ENCODE results near the gene FBN1. TPM values are rescaled to one million over a fixed set of nuclear protein-coding genes. Genes with fewer than 3 reads are reported as not detected.

FBN1 gene
- total and polyA plus RNA-seq, 2 donors (not counting 3 experiments of a cell fraction or from before 2014, with no cell fraction given) = 107 to 111 TPM

GRCh38 chr15:48360841-48361240 lies 284.7 kb downstream of the FBN1 start:
- Histone ChIP-seq H3K27ac (ENCODE audit: insufficient read depth, low read depth, low read length) (no peak overlapping the region), H3K9me1 (replicated peaks; ENCODE audit: control insufficient read depth, extremely low read depth, insufficient read depth, low read length) (no peaks in the 10 kb centered on the region), H3K4me2 (ENCODE audit: insufficient read depth, low read length) (no peak overlapping the region), H3K4me1 (ENCODE audit: control insufficient read depth, extremely low read depth, insufficient read depth, low read length) (peaks cover 22% of the 10 kb centered on the region), H3K9ac (replicated peaks; ENCODE audit: extremely low read depth, insufficient read depth, low read length) (no peak overlapping the region), H3K4me3 (replicated peaks in 1 of 3; ENCODE audit: insufficient read depth in 1 of 3, low read depth in 1 of 3, low read length in 3 of 3) (no peak overlapping the region), H3K9me3 (replicated peaks; ENCODE audit: control insufficient read depth, insufficient read depth, low read length) (no peaks in the 10 kb centered on the region), H4K20me1 (replicated peaks; ENCODE audit: control insufficient read depth, extremely low read depth, insufficient read depth, low read length) (no peaks in the 10 kb centered on the region), H3K79me2 (ENCODE audit: control insufficient read depth, insufficient read depth, low read length) (no peaks in the 10 kb centered on the region), H3K27me3 (ENCODE audit: control insufficient read depth in 2 of 2, insufficient read depth in 2 of 2, low read length in 2 of 2) (no peaks in the 10 kb centered on the region), H2AFZ (ENCODE audit: low read depth, low read length) (no peak overlapping the region), H3K36me3 (ENCODE audit: control insufficient read depth in 2 of 2, extremely low read depth in 1 of 2, insufficient read depth in 2 of 2, low read length in 2 of 2) (no peaks in the 10 kb centered on the region)
- CTCF ChIA-PET = interaction anchor here (3.3 kb wide), 1 partner anchor 497 kb away, joined by 69 read pairs; no protein-coding TSS in a partner anchor
- no TSS peak for BruUV-seq (replicated peaks)
- DNase-seq (ENCODE audit: low read depth, low spot score) (no peak), FAIRE-seq (no peak)
- dilution Hi-C loops (cut with MboI; ENCODE audit: extremely low pct_ligation_motif_present, low sequenced_read_pairs) (no loop called here), intact Hi-C loops (cut with micrococcal nuclease) (no loop called here)
- TF ChIP-seq FOS (IDR thresholded peaks at IDR 0.05; ENCODE audit: borderline replicate concordance, insufficient read depth, low read length) (no peak), JUN (IDR thresholded peaks at IDR 0.05; ENCODE audit: borderline replicate concordance, insufficient read depth, insufficient read length, low read depth) (no peak), POLR2AphosphoS5 (IDR thresholded peaks at IDR 0.05; ENCODE audit: insufficient read depth, low read depth, low read length) (no peak), POLR2A (IDR thresholded peaks at IDR 0.05; ENCODE audit: low read depth, low read length) (no peak), MYC (IDR thresholded peaks at IDR 0.05; ENCODE audit: low read depth, low read length) (no peak), MAX (IDR thresholded peaks at IDR 0.05; ENCODE audit: insufficient read depth, insufficient read length) (no peak), CTCF (IDR thresholded peaks at IDR 0.05; ENCODE audit: extremely low read depth in 1 of 2, insufficient read depth in 1 of 2, low read depth in 1 of 2, low read length in 2 of 2) (no peak), GATA2 (IDR thresholded peaks at IDR 0.05; ENCODE audit: insufficient read depth, insufficient read length, low read depth, low read length) (no peak), EZH2 (IDR thresholded peaks at IDR 0.05; ENCODE audit: borderline replicate concordance, low read depth, low read length, severe bottlenecking) (no peak)
- POLR2A ChIA-PET = no interaction called here

Other genes with a start within 250 kb of the FBN1 start
- gene CEP152, start 165.4 kb upstream of the FBN1 start, total RNA-seq = 13.8 and 15.7 TPM in 2 replicates
- 1.1 and 3.0 TPM in 2 replicates for gene CEP152, start 165.4 kb upstream of the FBN1 start, polyA plus RNA-seq
- gene EID1, start 232.4 kb upstream of the FBN1 start, total RNA-seq = 146 and 153 TPM in 2 replicates
- gene EID1, start 232.4 kb upstream of the FBN1 start, polyA plus RNA-seq = 95.8 and 155 TPM in 2 replicates

Data from endothelial cell of umbilical vein (primary cell).